ENCODE measurements around the gene GMDS. TPM values are rescaled to one million over a fixed set of nuclear protein-coding genes. Genes with fewer than 3 reads are reported as not detected.

GMDS gene
- total and polyA plus RNA-seq, 5 experiments from 2014 or later, result 11.4 to 25.0 (median 22.3) TPM

- Mint-ChIP-seq H3K36me3 (peaks cover 12 to 30% (median 14%) of the 10 kb centered on the region in 3 donors), H3K27ac (no peak overlapping the region), H3K27me3 (no peaks in the 10 kb centered on the region), H3K9me3 (peaks cover 0 to 5% (median 1%) of the 10 kb centered on the region in 9 donors), H3K4me1 (peaks cover 0 to 8% (median under 1%) of the 10 kb centered on the region in 4 donors), H3K4me3 (no peak overlapping the region)
- POLR2A ChIA-PET, result no interaction called here
- ATAC-seq (no peak), DNase-seq (no peak)
Observed at GRCh38 chr6:2053691-2054090, 191.7 kb downstream of the GMDS start.

GRCh38 chr6:2047855-2048254, 197.6 kb downstream of the GMDS start:
- Mint-ChIP-seq H3K4me3 (no peak overlapping the region), H3K36me3 (peaks cover 11 to 28% (median 19%) of the 10 kb centered on the region in 3 donors), H3K27me3 (no peaks in the 10 kb centered on the region), H3K27ac (no peak overlapping the region), H3K9me3 (peaks cover 0 to 10% (median 6%) of the 10 kb centered on the region in 9 donors), H3K4me1 (peaks cover 0 to 7% (median 0%) of the 10 kb centered on the region in 4 donors)
- POLR2A ChIA-PET, result no interaction called here
- ATAC-seq (no peak), DNase-seq (no peak)

GRCh38 chr6:2044192-2044591, 201.2 kb downstream of the GMDS start:
- POLR2A ChIA-PET, result no interaction called here
- Mint-ChIP-seq H3K27me3 (no peaks in the 10 kb centered on the region), H3K36me3 (peaks cover 2 to 9% (median 7%) of the 10 kb centered on the region in 3 donors), H3K4me3 (no peak overlapping the region), H3K4me1 (peaks cover 3 to 11% (median 4%) of the 10 kb centered on the region in 4 donors), H3K9me3 (peaks cover 0 to 10% (median 3%) of the 10 kb centered on the region in 9 donors), H3K27ac (no peak overlapping the region)
- DNase-seq (no peak), ATAC-seq (no peak)

GRCh38 chr6:2042956-2043648, 202.3 kb downstream of the GMDS start:
- Mint-ChIP-seq H3K27me3 (no peaks in the 10 kb centered on the region), H3K27ac (no peak overlapping the region), H3K4me3 (no peak overlapping the region), H3K4me1 (peaks cover 13 to 22% (median 13%) of the 10 kb centered on the region in 4 donors), H3K36me3 (peaks cover 2 to 9% (median 7%) of the 10 kb centered on the region in 3 donors), H3K9me3 (peaks cover 0 to 10% (median 3%) of the 10 kb centered on the region in 9 donors)
- POLR2A ChIA-PET, result interaction anchor here (0.6 kb wide), 1 partner anchor 23 kb away, joined by 3 read pairs; no protein-coding TSS in a partner anchor
- ATAC-seq (no peak), DNase-seq (no peak)

- peak; percentile 97 to 99 for ATAC-seq
- H3K27me3 Mint-ChIP-seq, result no peaks in the 10 kb centered on the region
- H3K4me3 Mint-ChIP-seq, result peak overlapping the region; percentile 3 to 75 (median 50)
- peak overlapping the region in 5 of 10 donors; percentile 2 to 83 (median 18) for H3K27ac Mint-ChIP-seq
- H3K4me1 Mint-ChIP-seq, result peaks cover 14 to 36% (median 25%) of the 10 kb centered on the region in 4 donors
- POLR2A ChIA-PET, result no interaction called here
- peak in 8 of 10 donors; percentile 6 to 73 (median 43) for DNase-seq
- peaks cover 0 to 3% (median 2%) of the 10 kb centered on the region in 3 donors for H3K36me3 Mint-ChIP-seq
- no peaks in the 10 kb centered on the region for H3K9me3 Mint-ChIP-seq
Observed at GRCh38 chr6:2038092-2038491, 207.3 kb downstream of the GMDS start.

GRCh38 chr6:2037237-2037926, 208.0 kb downstream of the GMDS start:
- Mint-ChIP-seq H3K27ac (peak overlapping the region in 4 of 10 donors; percentile 10 to 37 (median 10)), H3K27me3 (no peaks in the 10 kb centered on the region), H3K36me3 (peaks cover 0 to 3% (median 2%) of the 10 kb centered on the region in 3 donors), H3K9me3 (no peaks in the 10 kb centered on the region), H3K4me3 (peak overlapping the region in 8 of 10 donors; percentile 2 to 56 (median 40)), H3K4me1 (peaks cover 14 to 36% (median 25%) of the 10 kb centered on the region in 4 donors)
- POLR2A ChIA-PET, result no interaction called here
- DNase-seq (peak in 2 of 10 donors; percentile 18 to 21), ATAC-seq (peak in 1 of 2 donors; percentile 45)

GRCh38 chr6:2036710-2037023, 208.7 kb downstream of the GMDS start:
- Mint-ChIP-seq H3K4me3 (no peak overlapping the region), H3K36me3 (peaks cover 0 to 3% (median 2%) of the 10 kb centered on the region in 3 donors), H3K27me3 (no peaks in the 10 kb centered on the region), H3K27ac (no peak overlapping the region), H3K4me1 (peaks cover 14 to 36% (median 25%) of the 10 kb centered on the region in 4 donors), H3K9me3 (no peaks in the 10 kb centered on the region)
- ATAC-seq (no peak), DNase-seq (no peak)
- POLR2A ChIA-PET, result no interaction called here

GRCh38 chr6:2035826-2036709, 209.3 kb downstream of the GMDS start:
- H3K4me1 Mint-ChIP-seq, result peaks cover 14 to 36% (median 26%) of the 10 kb centered on the region in 4 donors
- POLR2A ChIA-PET, result no interaction called here
- H3K4me3 Mint-ChIP-seq, result no peak overlapping the region
- DNase-seq, result no peak
- no peaks in the 10 kb centered on the region for H3K9me3 Mint-ChIP-seq
- H3K36me3 Mint-ChIP-seq, result peaks cover 0 to 3% (median 2%) of the 10 kb centered on the region in 3 donors
- H3K27ac Mint-ChIP-seq, result no peak overlapping the region
- H3K27me3 Mint-ChIP-seq, result no peaks in the 10 kb centered on the region
- ATAC-seq, result no peak

- no peak for ATAC-seq
- H3K27ac Mint-ChIP-seq, result no peak overlapping the region
- H3K27me3 Mint-ChIP-seq, result no peaks in the 10 kb centered on the region
- H3K4me1 Mint-ChIP-seq, result peaks cover 14 to 27% (median 23%) of the 10 kb centered on the region in 4 donors
- peaks cover 0 to 3% (median 2%) of the 10 kb centered on the region in 3 donors for H3K36me3 Mint-ChIP-seq
- H3K9me3 Mint-ChIP-seq, result no peaks in the 10 kb centered on the region
- POLR2A ChIA-PET, result no interaction called here
- H3K4me3 Mint-ChIP-seq, result no peak overlapping the region
- DNase-seq, result no peak
Observed at GRCh38 chr6:2035046-2035445, 210.4 kb downstream of the GMDS start.

GRCh38 chr6:2034256-2034655, 211.1 kb downstream of the GMDS start:
- H3K4me1 Mint-ChIP-seq, result peaks cover 14 to 28% (median 23%) of the 10 kb centered on the region in 4 donors
- no peak for ATAC-seq
- POLR2A ChIA-PET, result no interaction called here
- H3K36me3 Mint-ChIP-seq, result peaks cover 0 to 3% (median 2%) of the 10 kb centered on the region in 3 donors
- no peak for DNase-seq
- no peaks in the 10 kb centered on the region for H3K9me3 Mint-ChIP-seq
- H3K4me3 Mint-ChIP-seq, result no peak overlapping the region
- H3K27ac Mint-ChIP-seq, result no peak overlapping the region
- H3K27me3 Mint-ChIP-seq, result no peaks in the 10 kb centered on the region

GRCh38 chr6:2033544-2033943, 211.9 kb downstream of the GMDS start:
- Mint-ChIP-seq H3K4me3 (no peak overlapping the region), H3K27ac (no peak overlapping the region), H3K9me3 (no peaks in the 10 kb centered on the region), H3K36me3 (peaks cover 0 to 3% (median 2%) of the 10 kb centered on the region in 3 donors), H3K27me3 (no peaks in the 10 kb centered on the region), H3K4me1 (peaks cover 11 to 28% (median 23%) of the 10 kb centered on the region in 4 donors)
- DNase-seq (no peak), ATAC-seq (no peak)
- POLR2A ChIA-PET, result no interaction called here

GRCh38 chr6:2030682-2031244, 214.6 kb downstream of the GMDS start:
- H3K4me1 Mint-ChIP-seq, result peaks cover 4 to 14% (median 12%) of the 10 kb centered on the region in 4 donors
- no peak for DNase-seq
- no peak for ATAC-seq
- H3K36me3 Mint-ChIP-seq, result peaks cover 0 to 3% (median 2%) of the 10 kb centered on the region in 3 donors
- POLR2A ChIA-PET, result no interaction called here
- H3K27me3 Mint-ChIP-seq, result no peaks in the 10 kb centered on the region
- H3K27ac Mint-ChIP-seq, result no peak overlapping the region
- no peak overlapping the region for H3K4me3 Mint-ChIP-seq
- no peaks in the 10 kb centered on the region for H3K9me3 Mint-ChIP-seq

Measured in naive thymus-derived CD8-positive, alpha-beta T cell (primary cell).